ENCODE data around the gene TBC1D14.

The TBC1D14 gene

GRCh38 chr4:7005571-7005970 lies 95.9 kb downstream of the TBC1D14 start:
- no peak for DNase-seq

- no peak for DNase-seq
These were observed 96.8 kb downstream of the TBC1D14 start for GRCh38 chr4:7006411-7006810.

GRCh38 chr4:7007142-7007907 lies 97.7 kb downstream of the TBC1D14 start:
- DNase-seq = no peak

- DNase-seq = no peak
These were observed 98.3 kb downstream of the TBC1D14 start for GRCh38 chr4:7007944-7008343.

GRCh38 chr4:7009564-7009963 lies 99.9 kb downstream of the TBC1D14 start:
- no peak for DNase-seq

- DNase-seq = no peak
These were observed 103.5 kb downstream of the TBC1D14 start for GRCh38 chr4:7013175-7013574.

- DNase-seq = no peak
These were observed 105.2 kb downstream of the TBC1D14 start for GRCh38 chr4:7014815-7015214.

- DNase-seq = no peak
These were observed 105.9 kb downstream of the TBC1D14 start for GRCh38 chr4:7015383-7016035.

GRCh38 chr4:7016086-7016485 lies 106.5 kb downstream of the TBC1D14 start:
- DNase-seq = no peak

- no peak for DNase-seq
These were observed 106.9 kb downstream of the TBC1D14 start for GRCh38 chr4:7016512-7016911.

- DNase-seq = no peak
These were observed 107.9 kb downstream of the TBC1D14 start for GRCh38 chr4:7017446-7018048.

- no peak for DNase-seq
These were observed 108.7 kb downstream of the TBC1D14 start for GRCh38 chr4:7018281-7018680.

- DNase-seq = no peak
These were observed 109.7 kb downstream of the TBC1D14 start for GRCh38 chr4:7019367-7019766.

GRCh38 chr4:7020290-7020689 lies 110.7 kb downstream of the TBC1D14 start:
- DNase-seq = no peak

GRCh38 chr4:7020856-7021255 lies 111.2 kb downstream of the TBC1D14 start:
- DNase-seq = no peak

GRCh38 chr4:7021355-7021754 lies 111.7 kb downstream of the TBC1D14 start:
- no peak for DNase-seq

GRCh38 chr4:7021930-7022664 lies 112.5 kb downstream of the TBC1D14 start:
- DNase-seq = no peak

- DNase-seq = no peak
These were observed 113.9 kb downstream of the TBC1D14 start for GRCh38 chr4:7023486-7023885.

GRCh38 chr4:7023901-7024300 lies 114.3 kb downstream of the TBC1D14 start:
- no peak for DNase-seq

GRCh38 chr4:7024336-7024890 lies 114.8 kb downstream of the TBC1D14 start:
- DNase-seq = no peak

- no peak for DNase-seq
These were observed 115.5 kb downstream of the TBC1D14 start for GRCh38 chr4:7025040-7025602.

GRCh38 chr4:7026107-7026506 lies 116.5 kb downstream of the TBC1D14 start:
- DNase-seq = no peak

GRCh38 chr4:7027284-7027683 lies 117.7 kb downstream of the TBC1D14 start:
- DNase-seq = no peak
